HG03175 (cell line): Measurements from ENCODE around the gene ANKRD45.
"Not testable (repeated sequence)": the region's sequence is repeated elsewhere in the genome, so short reads cannot be mapped to it uniquely, and the experiment has no call there.

Experiments used
- ATAC-seq: cut with Tn5 transposase; IDR thresholded peaks from one replicate; pipeline ENCODE4 v1.9.1; 2021; ENCODE audit warnings: mild to moderate bottlenecking, moderate library complexity; ENCODE audit not compliant: unreplicated experiment

Gene ANKRD45

GRCh38 chr1:173669491-173669941 is at the start of gene ANKRD45:
ANKRD45 (minus strand) TSS chr1:173669851; CDS start chr1:173659418, 10,433 bp downstream.
- ATAC-seq, result peak; percentile 45

GRCh38 chr1:173717238-173717637 is 47.6 kb upstream of the ANKRD45 start:
- ATAC-seq, result no peak

- ATAC-seq, result no peak
Measured at GRCh38 chr1:173715538-173715844, 45.8 kb upstream of the ANKRD45 start.

- ATAC-seq, result peak; percentile 96
Measured at GRCh38 chr1:173714759-173715537, 45.3 kb upstream of the ANKRD45 start, which contains the start of gene KLHL20. KLHL20 (plus strand) TSS chr1:173714981; CDS start chr1:173716044, 1,063 bp downstream.

GRCh38 chr1:173714441-173714758 is 44.7 kb upstream of the ANKRD45 start:
- no peak for ATAC-seq

- ATAC-seq, result no peak
Measured at GRCh38 chr1:173708787-173709186, 39.1 kb upstream of the ANKRD45 start.

- no peak for ATAC-seq
Measured at GRCh38 chr1:173705117-173705516, 35.5 kb upstream of the ANKRD45 start.

- no peak for ATAC-seq
Measured at GRCh38 chr1:173702736-173703135, 33.1 kb upstream of the ANKRD45 start.

GRCh38 chr1:173701299-173701698 is 31.6 kb upstream of the ANKRD45 start:
- ATAC-seq, result not testable (repeated sequence)

GRCh38 chr1:173693238-173693637 is 23.6 kb upstream of the ANKRD45 start:
- no peak for ATAC-seq

- no peak for ATAC-seq
Measured at GRCh38 chr1:173688300-173688699, 18.6 kb upstream of the ANKRD45 start.

- ATAC-seq, result not testable (repeated sequence)
Measured at GRCh38 chr1:173685121-173685520, 15.5 kb upstream of the ANKRD45 start.

- ATAC-seq, result not testable (repeated sequence)
Measured at GRCh38 chr1:173683838-173684237, 14.2 kb upstream of the ANKRD45 start.

- ATAC-seq, result no peak
Measured at GRCh38 chr1:173682184-173682583, 12.5 kb upstream of the ANKRD45 start.

- not testable (repeated sequence) for ATAC-seq
Measured at GRCh38 chr1:173680152-173680551, 10.5 kb upstream of the ANKRD45 start.

- not testable (repeated sequence) for ATAC-seq
Measured at GRCh38 chr1:173674496-173674895, 4.8 kb upstream of the ANKRD45 start.

- no peak for ATAC-seq
Measured at GRCh38 chr1:173666646-173667045, 3.0 kb downstream of the ANKRD45 start.

- ATAC-seq, result no peak
Measured at GRCh38 chr1:173663159-173663558, 6.5 kb downstream of the ANKRD45 start.

GRCh38 chr1:173661763-173662162 is 7.9 kb downstream of the ANKRD45 start:
- ATAC-seq, result no peak

GRCh38 chr1:173661271-173661670 is 8.4 kb downstream of the ANKRD45 start:
- ATAC-seq, result no peak

GRCh38 chr1:173660306-173660705 is 9.3 kb downstream of the ANKRD45 start:
- no peak for ATAC-seq

GRCh38 chr1:173648880-173649605 is 20.6 kb downstream of the ANKRD45 start:
- no peak for ATAC-seq
